Breast epithelium (tissue), 4 donors: ENCODE results near the gene HSDL1. TPM values are rescaled to one million over a fixed set of nuclear protein-coding genes. Genes with fewer than 3 reads are reported as not detected.

Experiments
- DNase-seq, 2 donors: peaks; one replicate each; pipeline ENCODE4 v3.0.0-alpha.2; 2019; ENCODE audit warnings: low spot score in 2 of 2
- H3K27ac ChIP-seq, 2 donors: fragments of 200-600 bp; sonication (generic) in 1 of 2; one replicate each; pipeline ENCODE4 v1.5.1; 2016 to 2019; ENCODE audit warnings: mild to moderate bottlenecking in 1 of 2
- H3K27me3 ChIP-seq, 2 donors: fragments of 200-600 bp; sonication (generic) in 1 of 2; one replicate each; pipeline versions ENCODE4 v1.5.1 to v1.6.0; 2017 to 2019; ENCODE audit warnings: control low read depth in 1 of 2, mild to moderate bottlenecking in 1 of 2
- H3K36me3 ChIP-seq: fragments of 200-600 bp; one replicate; pipeline ENCODE4 v1.5.1; 2019
- H3K4me1 ChIP-seq, 2 donors: fragments of 200-600 bp; sonication (generic); one replicate each; pipeline ENCODE4 v1.5.1; 2016 to 2019; ENCODE audit warnings: control low read depth in 1 of 2
- H3K4me3 ChIP-seq, 3 donors: fragments of 200-600 bp; sonication (generic); 1 replicate in 2 of 3; 2 replicates in 1 of 3; pipeline ENCODE4 v1.5.1; 2016 to 2019; ENCODE audit warnings: mild to moderate bottlenecking in 3 of 3, moderate library complexity in 2 of 3
- H3K9me3 ChIP-seq, 2 donors: fragments of 200-600 bp; sonication (generic) in 1 of 2; one replicate each; pipeline ENCODE4 v1.5.1; 2016 to 2019; ENCODE audit warnings: control low read depth in 1 of 2
- CTCF ChIP-seq, 3 donors: fragments of 450-650 bp; IDR thresholded peaks; one replicate each; pipeline ENCODE4 v1.5.1; 2016 to 2017; ENCODE audit warnings: antibody characterized with exemption in 3 of 3, mild to moderate bottlenecking in 3 of 3, moderate library complexity in 3 of 3
- POLR2A ChIP-seq: fragments of 450-650 bp; IDR thresholded peaks from one replicate; pipeline ENCODE4 v1.6.1; 2016; ENCODE audit warnings: antibody characterized with exemption, mild to moderate bottlenecking, moderate library complexity
- POLR2AphosphoS5 ChIP-seq, 3 donors: sonication (generic); formaldehyde crosslinking; IDR thresholded peaks; one replicate each; pipeline ENCODE4 v1.6.1; 2017; ENCODE audit warnings: antibody characterized with exemption in 3 of 3
- intact Hi-C: fragments of 100-400 bp; cut with DNase I; formaldehyde crosslinking; loops from one replicate; pipeline ENCODE4 v1.15.1; 2023; ENCODE audit warnings: low total_unique reads
- total RNA-seq, 3 donors: library from RNA; depleted of rRNA; stranded (reverse); fragments of >200 nt; gene quantifications; one replicate each; pipeline ENCODE4 v1.1.0, GENCODE V29; 2016

HSDL1 gene
- total RNA-seq, 3 donors from 2014 or later: 17.0 to 25.8 (median 21.0) TPM

- Histone ChIP-seq H3K27me3 (no peaks in the 10 kb centered on the region), H3K9me3 (no peaks in the 10 kb centered on the region), H3K36me3 (no peaks in the 10 kb centered on the region), H3K4me1 (peaks cover 0 to 5% of the 10 kb centered on the region in 2 donors), H3K27ac (no peak overlapping the region), H3K4me3 (no peak overlapping the region)
- no peak for DNase-seq
- TF ChIP-seq POLR2A (no peak), POLR2AphosphoS5 (IDR thresholded peaks at IDR 0.05) (no peak), CTCF (IDR thresholded peaks at IDR 0.05) (no peak)
- intact Hi-C loops: loop anchor here (10.0 kb wide), 1 partner anchor 98 kb away; no protein-coding TSS in a partner anchor
Observed at GRCh38 chr16:84182680-84183571, 37.9 kb upstream of the HSDL1 start.

GRCh38 chr16:84182104-84182503 lies 37.1 kb upstream of the HSDL1 start:
- Histone ChIP-seq H3K4me1 (peaks cover 0 to 10% of the 10 kb centered on the region in 2 donors), H3K36me3 (no peaks in the 10 kb centered on the region), H3K9me3 (no peaks in the 10 kb centered on the region), H3K4me3 (no peak overlapping the region), H3K27ac (no peak overlapping the region), H3K27me3 (no peaks in the 10 kb centered on the region)
- DNase-seq: no peak
- intact Hi-C loops: loop anchor here (10.0 kb wide), 1 partner anchor 97 kb away; no protein-coding TSS in a partner anchor
- TF ChIP-seq CTCF (IDR thresholded peaks at IDR 0.05) (no peak), POLR2AphosphoS5 (IDR thresholded peaks at IDR 0.05) (no peak), POLR2A (no peak)

- Histone ChIP-seq H3K4me3 (no peak overlapping the region), H3K9me3 (no peaks in the 10 kb centered on the region), H3K4me1 (peaks cover 0 to 16% of the 10 kb centered on the region in 2 donors), H3K27me3 (no peaks in the 10 kb centered on the region), H3K36me3 (no peaks in the 10 kb centered on the region), H3K27ac (no peak overlapping the region)
- intact Hi-C loops: loop anchor here (10.0 kb wide), 1 partner anchor 97 kb away; no protein-coding TSS in a partner anchor
- DNase-seq: no peak
- TF ChIP-seq CTCF (IDR thresholded peaks at IDR 0.05) (no peak), POLR2A (no peak), POLR2AphosphoS5 (IDR thresholded peaks at IDR 0.05) (no peak)
Observed at GRCh38 chr16:84181144-84181915, 36.4 kb upstream of the HSDL1 start.

- Histone ChIP-seq H3K9me3 (no peaks in the 10 kb centered on the region), H3K27me3 (no peaks in the 10 kb centered on the region), H3K4me3 (no peak overlapping the region), H3K27ac (no peak overlapping the region), H3K4me1 (peaks cover 0 to 16% of the 10 kb centered on the region in 2 donors), H3K36me3 (no peaks in the 10 kb centered on the region)
- DNase-seq: no peak
- intact Hi-C loops: loop anchor here (10.0 kb wide), 1 partner anchor 96 kb away; no protein-coding TSS in a partner anchor
- TF ChIP-seq POLR2A (no peak), CTCF (IDR thresholded peaks at IDR 0.05) (no peak), POLR2AphosphoS5 (IDR thresholded peaks at IDR 0.05) (no peak)
Observed at GRCh38 chr16:84180519-84181140, 35.7 kb upstream of the HSDL1 start.
